Measurements from ENCODE around the gene RPL19. TPM values are rescaled to one million over a fixed set of nuclear protein-coding genes. Genes with fewer than 3 reads are reported as not detected.

Gene RPL19
- total and polyA plus RNA-seq, 5 experiments from 2014 or later, result 3,521 to 4,559 (median 3,970) TPM

DNA sequence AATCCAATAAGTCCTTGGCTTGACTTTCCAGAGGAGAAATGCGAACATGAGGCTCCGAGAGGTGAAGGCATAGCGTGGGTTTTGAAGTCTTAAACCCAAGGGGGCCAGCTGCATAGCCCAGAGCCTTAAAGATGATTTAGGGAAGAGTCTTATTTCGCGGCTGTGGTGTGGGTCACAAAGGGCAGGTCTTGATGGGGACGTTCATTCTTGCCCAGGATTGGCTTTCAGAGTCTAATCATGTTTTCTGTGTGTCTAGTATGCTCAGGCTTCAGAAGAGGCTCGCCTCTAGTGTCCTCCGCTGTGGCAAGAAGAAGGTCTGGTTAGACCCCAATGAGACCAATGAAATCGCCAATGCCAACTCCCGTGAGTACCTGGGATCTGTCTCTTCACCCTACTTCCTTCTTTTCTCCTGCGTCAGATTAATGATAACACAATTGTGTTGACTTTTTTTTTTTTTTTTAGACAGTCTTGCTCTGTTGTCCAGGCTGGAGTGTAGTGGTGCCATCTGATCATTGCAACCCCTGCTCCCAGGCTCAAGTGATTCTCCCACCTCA, 951 bp downstream of the RPL19 start:
- H3K9me3 Mint-ChIP-seq, result no peaks in the 10 kb centered on the region
- DNase-seq (no peak), ATAC-seq (no peak)
- H3K4me3 Mint-ChIP-seq, result peak overlapping the region; percentile 86 to 99 (median 96)
- POLR2A ChIA-PET, result interaction anchor here (0.6 to 2.7 kb wide), 6 partner anchors 10 to 216 kb away, joined by 3 to 57 read pairs (median 13); partner anchors contain the start of gene ARL5C
- no peaks in the 10 kb centered on the region for H3K27me3 Mint-ChIP-seq
- H3K4me1 Mint-ChIP-seq, result peaks cover 20 to 63% (median 52%) of the 10 kb centered on the region in 4 donors
- peaks cover 5 to 54% (median 22%) of the 10 kb centered on the region in 3 donors for H3K36me3 Mint-ChIP-seq
- peak overlapping the region; percentile 98 to 100 (median 99) for H3K27ac Mint-ChIP-seq

- Mint-ChIP-seq H3K36me3 (peaks cover 5 to 54% (median 22%) of the 10 kb centered on the region in 3 donors), H3K4me3 (peak overlapping the region in 1 of 10 donors; percentile 50), H3K4me1 (peaks cover 30 to 65% (median 61%) of the 10 kb centered on the region in 4 donors), H3K27me3 (no peaks in the 10 kb centered on the region), H3K27ac (peak overlapping the region in 7 of 10 donors; percentile 26 to 78 (median 59)), H3K9me3 (no peaks in the 10 kb centered on the region)
- POLR2A ChIA-PET, result interaction anchor here (0.5 to 7.3 kb wide), 2 partner anchors 37 to 211 kb away, joined by 3 to 134 read pairs; no protein-coding TSS in a partner anchor
- no peak for DNase-seq
- no peak for ATAC-seq
Observed at GRCh38 chr17:39204245-39204644, 4.2 kb downstream of the RPL19 start.

DNA sequence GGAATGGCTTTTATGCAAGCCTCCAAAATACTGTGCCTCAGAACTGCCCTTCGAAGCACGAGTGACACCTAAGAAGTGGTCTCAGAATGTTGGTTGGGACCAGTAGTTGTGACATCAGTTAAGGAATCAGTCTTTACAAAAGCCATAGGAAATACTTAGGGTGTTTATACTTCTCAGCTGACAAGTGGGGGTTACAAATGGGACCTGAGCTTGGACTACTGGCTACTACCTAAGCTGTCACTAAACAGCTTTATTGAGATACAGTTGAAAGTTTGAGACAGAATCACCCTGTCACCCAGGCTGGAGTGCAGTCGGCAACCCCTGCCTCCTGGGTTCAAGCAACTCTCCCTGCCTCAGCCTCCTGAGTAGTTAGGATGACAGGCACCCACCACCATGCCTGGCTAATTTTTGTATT, 5.0 kb downstream of the RPL19 start:
- Mint-ChIP-seq H3K27me3 (no peaks in the 10 kb centered on the region), H3K36me3 (peaks cover 5 to 51% (median 22%) of the 10 kb centered on the region in 3 donors), H3K4me3 (peak overlapping the region in 1 of 10 donors; percentile 20), H3K4me1 (peaks cover 24 to 64% (median 60%) of the 10 kb centered on the region in 4 donors), H3K9me3 (no peaks in the 10 kb centered on the region), H3K27ac (peak overlapping the region in 4 of 10 donors; percentile 4 to 66 (median 30))
- DNase-seq (no peak), ATAC-seq (no peak)
- POLR2A ChIA-PET, result interaction anchor here (0.7 to 7.3 kb wide), 2 partner anchors 16 to 36 kb away, joined by 3 to 134 read pairs; no protein-coding TSS in a partner anchor

GRCh38 chr17:39208136-39208535, 8.1 kb downstream of the RPL19 start:
- Mint-ChIP-seq H3K9me3 (no peaks in the 10 kb centered on the region), H3K4me3 (peak overlapping the region in 8 of 10 donors; percentile 54 to 75 (median 67)), H3K36me3 (peaks cover 0 to 22% (median 7%) of the 10 kb centered on the region in 3 donors), H3K27me3 (no peaks in the 10 kb centered on the region), H3K4me1 (peaks cover 20 to 48% (median 38%) of the 10 kb centered on the region in 4 donors), H3K27ac (peak overlapping the region; percentile 43 to 95 (median 90))
- POLR2A ChIA-PET, result interaction anchor here (0.5 to 7.3 kb wide), 9 partner anchors 8 to 383 kb away, joined by 3 to 134 read pairs (median 5); partner anchors contain the start of genes CWC25, RPL19 and STAC2
- DNase-seq (peak in 3 of 10 donors; percentile 9 to 34 (median 28)), ATAC-seq (peak; percentile 37 to 41)

GRCh38 chr17:39208893-39209292, 8.8 kb downstream of the RPL19 start:
- peak; percentile 12 to 35 for ATAC-seq
- H3K9me3 Mint-ChIP-seq, result no peaks in the 10 kb centered on the region
- peak overlapping the region; percentile 46 to 75 (median 62) for H3K4me3 Mint-ChIP-seq
- POLR2A ChIA-PET, result interaction anchor here (1.1 to 7.3 kb wide), 8 partner anchors 9 to 384 kb away, joined by 4 to 134 read pairs (median 7); partner anchors contain the start of genes CWC25, RPL19 and STAC2
- peaks cover 0 to 14% (median 3%) of the 10 kb centered on the region in 3 donors for H3K36me3 Mint-ChIP-seq
- peak overlapping the region in 9 of 10 donors; percentile 67 to 95 (median 91) for H3K27ac Mint-ChIP-seq
- no peaks in the 10 kb centered on the region for H3K27me3 Mint-ChIP-seq
- peak in 8 of 10 donors; percentile 22 to 40 (median 31) for DNase-seq
- H3K4me1 Mint-ChIP-seq, result peaks cover 20 to 42% (median 38%) of the 10 kb centered on the region in 4 donors

DNA sequence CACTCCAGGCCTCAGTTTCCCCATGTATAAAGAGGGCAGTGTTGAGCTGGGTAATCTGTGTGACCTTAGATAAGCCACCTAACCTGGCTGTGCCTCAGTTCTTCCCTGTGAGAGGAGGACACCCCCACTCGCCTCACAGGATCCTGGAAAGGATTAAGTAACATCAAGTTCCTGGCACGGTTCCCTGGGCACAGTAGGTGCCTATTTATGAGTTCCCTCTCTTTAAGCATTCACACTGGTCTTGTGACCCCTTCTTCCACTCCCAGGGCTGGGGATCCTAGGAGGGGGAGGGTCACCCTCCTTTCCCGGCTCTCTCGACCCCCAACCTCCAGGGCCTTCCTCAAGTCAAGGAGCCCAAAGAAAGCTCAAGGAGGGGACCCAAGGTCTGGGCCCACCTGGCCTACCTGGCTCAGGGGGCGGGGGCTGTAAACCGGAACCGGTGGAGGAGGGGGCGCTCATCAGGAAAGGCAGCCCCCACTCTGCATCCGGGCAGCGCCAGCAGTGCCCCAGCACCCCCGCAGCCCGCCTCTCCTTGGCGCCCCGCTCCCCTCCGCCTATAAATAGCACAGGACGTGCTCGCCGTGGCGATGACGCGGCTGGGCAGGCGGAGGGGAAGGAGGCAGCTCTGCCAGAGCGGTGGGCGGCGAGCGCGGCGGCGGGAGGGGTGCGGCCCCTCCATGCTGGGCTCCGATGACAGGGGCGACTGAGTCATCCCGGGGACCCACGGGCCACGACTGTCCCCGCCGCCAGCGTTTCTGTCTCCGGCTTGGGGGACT, 9.4 kb downstream of the RPL19 start:
- POLR2A ChIA-PET, result interaction anchor here (0.7 to 7.3 kb wide), 9 partner anchors 8 to 384 kb away, joined by 3 to 134 read pairs (median 5); partner anchors contain the start of genes CWC25, RPL19 and STAC2
- H3K9me3 Mint-ChIP-seq, result no peaks in the 10 kb centered on the region
- peak overlapping the region; percentile 46 to 75 (median 68) for H3K4me3 Mint-ChIP-seq
- H3K27me3 Mint-ChIP-seq, result no peaks in the 10 kb centered on the region
- H3K4me1 Mint-ChIP-seq, result peaks cover 19 to 40% (median 38%) of the 10 kb centered on the region in 4 donors
- H3K36me3 Mint-ChIP-seq, result peaks cover 0 to 8% (median 0%) of the 10 kb centered on the region in 3 donors
- peak overlapping the region; percentile 67 to 95 (median 90) for H3K27ac Mint-ChIP-seq
- DNase-seq, result peak; percentile 58 to 91 (median 74)
- ATAC-seq, result peak; percentile 76 to 78

DNA sequence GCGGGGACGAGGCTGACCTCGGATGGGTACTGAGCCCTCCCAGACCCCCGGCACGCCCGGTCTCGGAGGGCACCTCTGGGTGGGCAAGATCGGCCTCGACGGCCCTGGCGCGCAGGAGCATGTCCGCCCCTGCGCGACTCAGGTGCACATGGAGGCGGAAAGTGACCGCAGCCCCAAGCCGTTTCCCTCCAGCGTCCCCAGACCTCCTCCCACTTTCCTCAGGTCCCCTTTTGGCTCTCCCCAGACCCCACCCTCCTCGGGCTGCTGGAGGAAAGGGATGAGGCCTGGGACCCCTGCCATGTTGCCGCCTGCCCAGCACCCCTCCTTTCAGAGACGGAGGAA, 10.0 kb downstream of the RPL19 start:
- Mint-ChIP-seq H3K27me3 (no peaks in the 10 kb centered on the region), H3K9me3 (no peaks in the 10 kb centered on the region), H3K4me3 (peak overlapping the region; percentile 32 to 84 (median 68)), H3K4me1 (peaks cover 19 to 41% (median 38%) of the 10 kb centered on the region in 4 donors), H3K36me3 (peaks cover 0 to 2% (median 0%) of the 10 kb centered on the region in 3 donors), H3K27ac (peak overlapping the region in 7 of 10 donors; percentile 72 to 94 (median 82))
- POLR2A ChIA-PET, result interaction anchor here (0.7 to 7.3 kb wide), 5 partner anchors 11 to 252 kb away, joined by 3 to 134 read pairs (median 9); partner anchors contain the start of gene RPL19
- ATAC-seq, result no peak
- no peak for DNase-seq

DNA sequence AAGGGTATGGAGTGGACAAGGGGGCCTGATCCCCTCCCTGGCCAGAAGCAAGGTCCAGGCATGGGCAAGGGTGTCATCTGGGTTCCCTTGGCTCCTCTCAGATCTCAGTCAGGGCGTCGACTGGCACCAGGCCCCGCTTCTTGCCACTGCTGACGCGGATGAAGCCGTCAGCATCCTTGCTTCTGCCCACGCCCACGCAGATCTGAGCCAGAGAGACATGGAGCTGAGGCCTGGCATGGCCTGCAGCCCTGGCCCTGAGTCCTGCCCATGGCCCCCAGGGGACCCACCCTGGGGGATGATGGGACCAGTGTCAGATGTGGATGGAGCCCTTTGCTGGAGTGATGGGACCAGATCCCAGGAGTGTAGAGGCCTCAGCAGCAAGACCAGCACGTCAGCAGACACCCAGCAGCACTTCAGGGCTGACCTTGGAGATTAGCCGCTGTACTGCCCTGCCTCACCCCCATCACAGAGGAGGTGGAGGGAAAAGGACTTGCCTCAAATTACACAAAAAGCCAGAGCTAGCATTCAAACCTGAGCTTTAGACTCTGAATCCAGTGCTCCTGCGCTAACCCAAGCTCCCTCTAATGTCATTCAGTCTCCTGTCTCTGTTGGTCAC, 12.2 kb downstream of the RPL19 start:
- Mint-ChIP-seq H3K9me3 (no peaks in the 10 kb centered on the region), H3K27ac (peak overlapping the region in 2 of 10 donors; percentile 8 to 31), H3K4me3 (peak overlapping the region in 2 of 10 donors; percentile 14 to 34), H3K27me3 (peaks cover 0 to 14% (median 5%) of the 10 kb centered on the region in 5 donors), H3K36me3 (no peaks in the 10 kb centered on the region), H3K4me1 (peaks cover 17 to 35% (median 31%) of the 10 kb centered on the region in 4 donors)
- no peak for DNase-seq
- ATAC-seq, result no peak
- POLR2A ChIA-PET, result no interaction called here

DNA sequence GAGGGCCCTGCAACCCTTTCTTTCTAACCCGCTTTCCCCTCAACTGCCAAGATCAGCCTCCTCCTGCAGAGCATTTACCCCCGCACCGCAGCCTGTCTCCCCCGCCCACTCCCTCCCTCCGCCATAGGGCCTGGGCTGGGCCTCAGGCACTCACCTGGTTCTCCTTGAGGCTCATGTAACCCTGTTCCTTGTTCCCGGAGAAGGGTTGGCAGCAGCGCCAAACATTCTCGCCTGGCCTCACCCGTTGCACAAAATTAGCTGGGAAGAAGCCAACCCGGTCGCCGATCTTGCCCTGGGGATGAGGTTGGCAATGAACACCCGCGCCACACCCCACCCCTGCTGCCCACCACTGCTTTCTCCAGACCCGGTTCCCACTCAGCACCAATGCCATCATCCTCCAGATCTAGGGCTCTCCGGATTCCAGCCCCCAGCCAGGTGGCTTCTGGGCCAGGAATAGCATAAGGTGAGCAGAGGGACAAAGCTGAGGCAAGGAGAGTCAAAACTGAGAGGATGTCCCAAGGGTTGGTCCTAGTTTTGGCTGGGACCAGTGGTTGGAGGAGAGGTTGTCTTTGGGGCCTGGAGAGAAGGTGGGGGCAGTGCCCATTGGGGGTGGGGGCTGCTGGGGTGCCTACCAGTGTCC, 12.9 kb downstream of the RPL19 start:
- H3K9me3 Mint-ChIP-seq, result no peaks in the 10 kb centered on the region
- ATAC-seq (no peak), DNase-seq (no peak)
- H3K4me3 Mint-ChIP-seq, result peak overlapping the region in 1 of 10 donors; percentile 1
- POLR2A ChIA-PET, result no interaction called here
- H3K27ac Mint-ChIP-seq, result peak overlapping the region in 2 of 10 donors; percentile 33 to 67
- peaks cover 17 to 30% (median 26%) of the 10 kb centered on the region in 4 donors for H3K4me1 Mint-ChIP-seq
- H3K36me3 Mint-ChIP-seq, result no peaks in the 10 kb centered on the region
- peaks cover 0 to 14% (median 7%) of the 10 kb centered on the region in 5 donors for H3K27me3 Mint-ChIP-seq

- H3K9me3 Mint-ChIP-seq, result no peaks in the 10 kb centered on the region
- peaks cover 0 to 14% (median 7%) of the 10 kb centered on the region in 5 donors for H3K27me3 Mint-ChIP-seq
- POLR2A ChIA-PET, result no interaction called here
- no peaks in the 10 kb centered on the region for H3K36me3 Mint-ChIP-seq
- DNase-seq, result no peak
- no peak overlapping the region for H3K4me3 Mint-ChIP-seq
- no peak for ATAC-seq
- peak overlapping the region in 1 of 10 donors; percentile 3 for H3K27ac Mint-ChIP-seq
- peaks cover 11 to 25% (median 17%) of the 10 kb centered on the region in 4 donors for H3K4me1 Mint-ChIP-seq
Observed at GRCh38 chr17:39213852-39214251, 13.8 kb downstream of the RPL19 start.

GRCh38 chr17:39217734-39218369, 17.8 kb downstream of the RPL19 start:
- no peak for ATAC-seq
- no peaks in the 10 kb centered on the region for H3K9me3 Mint-ChIP-seq
- H3K4me1 Mint-ChIP-seq, result peaks cover 0 to 8% (median 4%) of the 10 kb centered on the region in 4 donors
- peak overlapping the region in 2 of 10 donors; percentile 17 to 74 for H3K27ac Mint-ChIP-seq
- no peaks in the 10 kb centered on the region for H3K36me3 Mint-ChIP-seq
- DNase-seq, result no peak
- H3K4me3 Mint-ChIP-seq, result peak overlapping the region in 2 of 10 donors; percentile 19 to 30
- peaks cover 0 to 14% (median 8%) of the 10 kb centered on the region in 5 donors for H3K27me3 Mint-ChIP-seq
- POLR2A ChIA-PET, result interaction anchor here (0.7 to 1.3 kb wide), 3 partner anchors 9 to 27 kb away, joined by 3 to 4 read pairs (median 4); no protein-coding TSS in a partner anchor
